GM21515 (cell line): ENCODE measurements around the gene SOX5.
"Not testable (repeated sequence)": the region's sequence is repeated elsewhere in the genome, so short reads cannot be mapped to it uniquely, and the experiment has no call there.

Source experiments
- ATAC-seq: cut with Tn5 transposase; IDR thresholded peaks from one replicate; pipeline ENCODE4 v1.9.1; 2021; ENCODE audit not compliant: unreplicated experiment

Gene SOX5

DNA sequence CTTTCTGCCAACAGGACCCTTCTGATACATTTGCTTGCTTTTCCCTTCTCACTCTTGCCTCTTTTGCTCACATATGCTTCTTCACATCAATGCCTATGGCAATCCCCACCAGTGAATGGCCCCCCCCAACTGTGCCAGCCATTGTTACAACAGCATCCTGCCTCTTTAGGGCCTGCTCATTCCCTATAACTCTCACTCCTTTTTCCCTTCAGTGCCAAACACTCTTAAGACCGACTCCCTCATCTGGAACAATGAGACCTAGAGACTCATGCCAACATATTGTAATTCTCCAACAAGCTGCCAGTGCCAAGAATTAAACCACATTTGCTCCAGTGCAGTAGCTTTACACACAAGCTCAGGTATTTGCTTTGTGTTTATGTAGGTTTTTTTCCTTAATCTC is 189.0 kb downstream of the SOX5 start:
- ATAC-seq = no peak

DNA sequence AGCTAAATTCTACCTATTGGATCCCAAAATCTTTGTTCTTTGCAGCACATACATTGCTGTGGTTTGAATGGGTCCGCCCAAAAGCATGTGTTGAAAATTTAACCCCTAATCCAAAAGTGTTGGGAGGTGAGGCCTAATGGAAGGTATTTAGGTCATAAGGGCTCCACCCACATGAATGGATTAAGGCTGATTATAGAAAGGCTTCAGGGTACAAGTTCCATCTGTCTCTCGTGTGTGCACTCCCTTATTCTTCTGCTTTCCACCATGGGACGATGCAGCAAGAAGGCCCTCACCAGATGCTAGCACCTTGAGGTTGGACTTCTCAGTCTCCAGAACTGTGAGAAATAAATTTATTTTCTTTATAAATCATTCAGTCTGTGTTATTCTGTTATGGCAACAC is 190.9 kb downstream of the SOX5 start:
- ATAC-seq = no peak

DNA sequence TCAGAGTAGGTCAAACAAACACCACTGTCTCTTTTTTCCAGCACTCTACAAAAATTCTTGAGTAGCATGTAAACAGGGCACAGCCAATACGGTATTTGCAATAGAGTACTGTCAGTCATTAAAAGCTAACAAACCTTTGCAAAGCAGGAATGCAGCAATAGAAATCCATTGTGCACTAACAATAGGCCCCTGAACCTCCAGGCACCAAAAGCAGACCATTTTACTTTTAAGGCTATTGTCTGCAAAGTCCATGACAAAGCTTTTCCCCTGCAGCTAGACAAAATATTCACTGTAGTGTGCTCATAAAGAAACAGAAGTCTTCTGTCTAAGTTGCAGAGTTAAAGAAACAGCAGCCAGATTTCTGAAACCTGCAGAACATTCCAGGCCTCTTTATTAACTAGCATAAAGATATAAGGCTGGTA is 191.9 kb downstream of the SOX5 start:
- no peak for ATAC-seq

DNA sequence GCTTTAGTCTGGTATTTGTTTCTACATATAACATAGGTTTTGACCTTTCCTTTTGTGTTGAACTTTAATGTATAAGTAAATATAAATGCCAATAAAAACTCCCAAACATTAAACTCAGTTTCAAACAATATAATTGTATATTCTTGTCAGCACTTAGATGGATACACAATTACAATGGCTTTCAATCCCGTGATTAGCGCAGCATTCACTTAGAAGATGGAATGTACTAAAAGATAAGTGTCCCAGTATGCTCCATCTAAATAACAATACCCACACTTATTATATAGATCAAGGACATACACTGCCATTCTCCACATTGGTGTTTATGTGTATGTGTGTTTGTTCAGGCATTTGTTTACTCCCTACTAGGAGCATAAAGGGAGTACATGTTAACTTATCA is 193.1 kb downstream of the SOX5 start:
- ATAC-seq = no peak

DNA sequence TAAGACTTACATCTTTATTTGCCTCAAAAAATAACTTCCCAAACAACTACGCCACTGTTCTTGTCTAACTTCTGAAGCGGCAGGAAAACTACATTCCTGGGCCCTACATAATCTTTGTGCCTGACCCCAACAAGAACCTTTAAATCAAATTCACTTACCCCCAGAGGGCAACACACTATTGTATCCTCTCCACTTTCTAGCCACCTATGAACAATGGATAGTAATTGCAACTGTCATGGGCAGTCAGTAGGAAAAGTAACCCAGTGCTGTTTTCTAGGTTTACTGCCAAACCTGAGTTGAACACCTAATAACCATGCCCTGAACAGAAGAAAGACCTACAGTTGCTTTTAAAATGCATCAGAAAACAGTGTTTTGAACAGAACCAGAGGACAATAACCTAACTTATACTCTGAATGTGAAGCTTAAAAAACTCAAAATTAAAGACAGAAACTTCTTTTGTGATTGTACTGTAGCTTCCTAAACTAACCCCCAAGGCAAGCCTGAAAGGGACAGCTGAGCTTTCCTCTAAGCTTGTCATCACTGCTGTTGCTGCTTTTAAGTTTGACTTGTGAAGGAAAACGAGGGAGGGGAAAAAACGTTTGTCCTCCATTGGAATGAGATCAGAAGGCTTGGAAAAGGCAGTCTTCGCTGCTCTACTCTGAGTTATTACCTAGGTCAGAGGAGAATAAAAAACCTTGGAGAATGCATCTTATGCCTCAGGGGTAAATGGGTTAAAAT is 195.7 kb downstream of the SOX5 start:
- no peak for ATAC-seq

DNA sequence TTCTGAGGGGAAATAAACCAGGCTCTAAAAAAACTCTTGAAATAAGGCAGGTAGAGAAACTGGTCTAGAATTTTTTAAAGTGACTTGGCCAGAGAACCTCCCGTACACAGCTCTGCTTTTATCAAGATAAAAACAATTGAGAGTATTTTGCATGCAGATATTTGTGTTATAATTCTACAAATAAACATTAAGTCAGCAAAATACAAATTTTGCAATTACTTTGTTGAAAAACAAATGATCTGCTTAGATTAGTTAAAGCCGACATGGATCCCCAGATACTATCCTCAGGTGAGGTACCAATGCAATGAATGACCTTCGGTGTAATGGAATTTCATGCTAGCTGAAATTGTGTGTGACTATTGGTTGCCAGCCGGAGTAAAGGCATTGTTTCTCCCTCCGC is 197.2 kb downstream of the SOX5 start:
- ATAC-seq = no peak

DNA sequence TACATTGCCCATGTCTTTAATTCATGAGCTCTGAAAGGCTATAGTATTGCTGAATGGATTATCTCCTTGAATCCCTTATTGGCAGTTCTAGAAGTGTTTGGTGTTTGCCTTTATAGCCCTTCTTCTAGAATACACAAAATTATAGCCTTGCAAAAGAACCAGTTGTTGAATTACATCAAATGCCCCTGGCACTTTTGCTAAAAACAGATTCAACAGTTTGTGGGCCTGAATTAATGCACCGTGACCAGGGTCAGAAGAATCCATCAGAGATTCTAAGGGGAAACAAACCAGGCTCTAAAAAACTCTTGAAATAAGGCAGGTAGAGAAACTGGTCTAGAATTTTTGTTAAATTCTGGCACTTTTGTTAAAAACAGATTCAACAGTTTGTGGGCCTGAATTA is 197.8 kb downstream of the SOX5 start:
- no peak for ATAC-seq

DNA sequence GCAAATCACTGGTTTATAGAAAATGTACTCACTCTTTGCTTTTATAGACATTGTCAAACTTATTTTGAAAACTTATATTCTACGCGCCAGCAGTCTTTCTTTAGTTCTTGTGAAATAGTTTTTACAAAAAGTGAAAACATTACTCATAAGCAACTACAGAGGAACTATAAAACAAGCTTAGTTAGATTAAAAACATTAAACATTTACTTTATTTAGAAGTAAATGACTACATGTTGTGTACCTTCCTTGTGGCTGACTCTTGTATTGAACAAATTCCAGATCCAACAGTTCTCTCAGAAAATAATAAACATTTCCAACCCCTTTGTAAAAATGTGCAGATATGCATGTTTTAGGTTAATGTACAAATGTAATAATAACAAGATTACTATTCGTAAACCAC is 198.5 kb downstream of the SOX5 start:
- no peak for ATAC-seq

DNA sequence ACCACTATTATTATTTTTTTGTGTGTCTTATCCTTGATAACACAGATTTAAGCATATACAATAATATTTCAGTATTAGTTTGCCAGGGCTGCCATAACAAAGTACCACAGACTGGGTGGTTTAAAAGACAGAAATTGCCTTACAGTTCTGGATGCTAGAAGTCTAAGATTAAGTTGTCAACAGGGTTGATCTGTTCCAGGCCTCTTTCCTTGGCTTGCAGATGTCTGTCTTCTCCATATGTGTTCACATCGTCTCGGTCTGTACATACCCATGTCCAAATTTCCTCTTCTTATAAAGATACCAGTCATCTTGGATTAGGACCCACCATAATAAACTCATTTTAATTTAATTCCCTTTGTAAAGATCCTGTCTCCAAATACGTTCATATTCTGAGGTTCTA is 204.8 kb downstream of the SOX5 start:
- ATAC-seq = no peak

DNA sequence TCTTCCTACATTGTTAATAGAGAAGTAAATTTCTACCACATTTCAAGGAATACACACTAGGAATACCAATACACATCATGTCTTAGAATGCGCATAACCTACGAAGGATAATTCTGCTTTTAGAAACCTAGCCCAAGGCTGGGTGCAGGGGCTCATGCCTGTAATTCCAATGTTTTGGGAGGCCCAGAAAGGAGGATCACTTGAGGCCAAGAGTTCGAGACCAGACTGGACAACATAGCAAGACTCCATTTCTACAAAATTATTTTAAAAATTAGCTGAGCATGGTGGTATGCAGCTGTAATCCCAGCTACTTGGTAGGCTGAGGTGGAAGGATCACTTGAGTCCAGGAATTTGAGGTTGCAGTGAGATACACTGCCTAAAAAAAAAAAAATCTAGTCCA is 206.9 kb downstream of the SOX5 start:
- ATAC-seq = no peak

DNA sequence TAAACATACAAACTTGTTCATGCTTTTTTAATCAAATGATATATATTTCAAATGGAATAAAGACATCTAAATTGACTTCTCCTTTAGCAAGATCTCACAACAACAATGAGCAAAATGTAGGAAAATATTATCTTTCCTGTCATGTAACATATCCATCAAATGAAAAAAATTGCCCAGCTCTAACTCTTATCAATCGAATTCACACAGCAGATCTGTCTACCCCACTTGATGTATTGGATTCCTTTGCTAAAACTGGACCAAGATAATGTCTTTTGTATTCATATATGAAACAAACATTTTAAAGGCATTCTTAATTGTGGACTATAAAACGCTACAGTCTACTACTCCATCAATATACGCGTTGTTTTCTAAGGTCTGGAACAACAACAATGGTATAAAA is 218.0 kb downstream of the SOX5 start:
- no peak for ATAC-seq

DNA sequence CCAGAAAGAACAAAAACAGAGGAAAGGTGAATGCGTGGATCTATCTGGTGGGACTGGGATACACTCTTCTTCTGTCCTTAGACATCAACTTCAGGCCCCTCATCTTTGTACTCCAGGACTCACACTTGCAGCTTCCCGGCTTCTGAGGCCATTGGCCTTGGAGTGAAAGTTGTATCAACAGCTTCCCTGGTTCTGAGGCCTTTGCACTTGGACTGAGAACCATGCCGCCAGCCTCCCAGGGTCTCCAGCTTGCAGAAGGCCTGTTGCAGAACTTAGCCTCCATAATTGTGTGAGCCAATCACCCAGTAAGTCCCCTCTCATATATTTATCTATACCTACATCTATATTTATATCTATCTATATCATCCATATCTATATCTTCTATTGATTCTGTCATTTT is 218.4 kb downstream of the SOX5 start:
- no peak for ATAC-seq

DNA sequence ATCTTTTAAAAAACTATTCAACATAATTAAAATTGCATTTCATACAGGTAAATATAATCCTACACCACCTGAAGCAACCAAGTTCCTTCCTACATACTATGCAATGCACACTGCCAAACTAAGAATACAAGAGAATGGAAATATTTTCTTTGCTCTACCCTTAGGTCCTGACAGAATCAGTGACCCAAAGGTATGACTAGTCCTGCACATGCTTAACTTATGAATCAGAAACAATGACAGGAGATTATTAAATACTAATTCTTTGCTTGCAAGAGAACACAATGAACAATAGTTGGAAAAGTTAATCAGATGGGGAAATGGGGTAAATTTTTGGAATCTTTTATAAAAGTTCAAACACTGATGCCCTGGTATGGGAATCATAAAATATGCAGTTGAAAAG is 220.1 kb downstream of the SOX5 start:
- ATAC-seq = no peak

DNA sequence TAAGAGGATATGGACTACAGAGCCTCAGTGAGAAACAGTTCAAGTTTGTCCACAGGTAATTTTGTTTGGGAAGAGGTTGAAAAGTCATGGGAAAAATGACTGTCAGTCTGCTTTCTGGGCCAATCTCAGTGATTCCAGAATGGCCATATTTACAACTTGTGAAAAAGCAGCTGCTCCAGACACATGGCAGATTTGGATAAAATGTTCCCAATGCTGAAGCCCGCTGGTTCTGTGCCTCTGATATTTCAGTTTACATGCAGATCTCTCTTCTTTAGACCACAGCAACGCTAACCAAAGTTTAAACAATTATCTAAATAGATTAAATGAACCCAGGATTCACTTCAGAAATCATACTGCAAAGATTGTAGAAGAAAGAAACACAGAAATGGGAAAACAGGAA is 222.8 kb downstream of the SOX5 start:
- ATAC-seq = no peak

DNA sequence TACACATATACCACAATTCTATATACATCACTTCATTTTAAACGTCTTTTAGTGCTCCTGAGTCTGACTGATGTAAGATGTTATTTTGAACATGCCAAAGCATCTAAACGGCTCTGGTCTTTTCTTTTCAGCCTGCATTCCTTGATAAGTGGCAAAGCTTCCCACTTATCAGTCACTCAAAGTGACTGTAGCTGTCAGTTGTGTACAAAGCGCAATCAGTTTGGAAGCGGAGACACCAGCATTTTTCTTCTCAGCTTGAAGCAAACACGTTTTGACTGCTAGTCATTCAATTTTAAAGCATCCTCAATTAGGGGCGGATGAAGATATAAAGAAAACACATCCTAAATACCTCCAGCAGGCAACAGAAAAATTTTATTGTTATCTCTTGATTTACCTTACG is 226.8 kb downstream of the SOX5 start:
- no peak for ATAC-seq

DNA sequence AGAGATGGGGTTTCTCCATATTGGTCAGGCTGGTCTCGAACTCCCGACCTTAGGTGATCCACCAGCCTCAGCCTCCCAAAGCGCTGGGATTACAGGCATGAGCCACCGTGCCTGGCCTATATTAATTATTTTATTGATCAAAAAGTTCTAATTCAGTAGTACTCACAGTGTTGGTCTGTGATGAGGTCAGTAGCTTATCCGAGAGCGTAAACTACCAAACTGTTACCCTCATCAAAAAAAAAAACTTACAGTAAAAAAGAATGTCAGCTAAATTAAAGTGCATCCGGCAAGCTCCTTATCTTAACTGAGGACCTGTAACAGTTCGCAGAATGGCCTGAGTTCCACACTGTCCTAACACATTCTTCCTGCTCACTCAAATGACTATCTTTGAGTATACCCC is 228.2 kb downstream of the SOX5 start:
- no peak for ATAC-seq

DNA sequence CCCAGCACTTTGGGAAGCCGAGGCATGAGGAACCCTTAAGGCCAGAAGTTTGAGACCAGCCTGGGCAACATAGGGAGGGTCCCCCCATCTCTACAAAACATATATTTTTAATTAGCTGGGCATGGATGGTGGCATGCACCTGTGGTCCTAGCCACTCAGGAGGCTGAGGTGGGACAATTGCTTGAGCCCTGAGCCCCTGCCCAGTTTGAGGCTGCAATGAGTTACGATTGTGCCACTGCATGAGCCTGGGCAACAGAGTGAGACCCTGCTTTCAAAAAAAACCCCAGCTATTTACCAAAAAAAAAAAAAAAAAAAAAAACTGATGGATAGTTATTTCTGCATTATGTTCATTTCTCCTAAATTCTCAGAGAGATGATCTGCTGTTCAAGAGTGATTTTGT is 230.0 kb downstream of the SOX5 start:
- ATAC-seq = no peak

DNA sequence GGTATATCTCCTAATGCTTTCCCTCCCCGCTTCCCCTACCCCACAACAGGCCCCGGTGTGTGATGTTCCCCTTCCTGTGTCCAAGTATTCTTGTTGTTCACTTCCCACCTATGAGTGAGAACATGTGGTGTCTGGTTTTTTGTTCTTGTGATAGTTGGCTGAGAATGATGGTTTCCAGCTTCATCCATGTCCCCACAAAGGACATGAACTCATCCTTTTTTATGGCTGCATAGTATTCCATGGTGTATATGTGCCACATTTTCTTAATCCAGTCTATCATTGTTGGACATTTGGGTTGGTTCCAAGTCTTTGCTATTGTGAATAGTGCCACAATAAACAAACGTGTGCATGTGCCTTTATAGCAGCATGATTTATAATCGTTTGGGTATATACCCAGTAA is 239.1 kb downstream of the SOX5 start:
- not testable (repeated sequence) for ATAC-seq

DNA sequence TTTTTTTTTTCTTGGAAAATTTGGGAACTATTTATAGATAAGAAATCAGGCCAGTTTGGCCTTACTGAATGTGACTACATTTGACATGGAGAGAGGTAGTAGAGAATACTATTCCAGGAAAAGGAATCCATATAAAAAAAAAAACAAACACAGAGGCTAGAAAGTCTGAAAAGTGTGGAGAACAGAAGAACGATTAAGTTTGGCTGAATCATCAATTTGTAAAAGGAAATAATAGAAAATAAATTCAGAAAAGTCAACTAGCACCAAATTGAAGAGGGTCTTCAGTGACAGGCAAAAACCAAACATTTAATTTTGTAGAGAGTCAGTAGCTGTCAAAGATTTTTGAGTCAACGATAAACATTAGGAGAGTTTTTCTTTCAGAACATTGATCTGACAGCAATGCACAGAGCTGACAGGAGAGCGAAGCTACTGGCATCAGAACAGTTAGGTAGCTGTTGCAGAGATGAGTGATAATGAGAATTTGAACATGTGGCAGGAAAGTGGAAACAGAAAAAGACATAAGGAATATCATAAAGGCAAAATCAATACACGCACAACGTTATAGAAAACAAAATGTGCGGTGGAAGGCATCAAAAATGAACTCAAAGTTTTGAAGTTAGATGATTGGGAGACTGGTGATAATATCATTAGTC is 241.2 kb downstream of the SOX5 start:
- no peak for ATAC-seq

DNA sequence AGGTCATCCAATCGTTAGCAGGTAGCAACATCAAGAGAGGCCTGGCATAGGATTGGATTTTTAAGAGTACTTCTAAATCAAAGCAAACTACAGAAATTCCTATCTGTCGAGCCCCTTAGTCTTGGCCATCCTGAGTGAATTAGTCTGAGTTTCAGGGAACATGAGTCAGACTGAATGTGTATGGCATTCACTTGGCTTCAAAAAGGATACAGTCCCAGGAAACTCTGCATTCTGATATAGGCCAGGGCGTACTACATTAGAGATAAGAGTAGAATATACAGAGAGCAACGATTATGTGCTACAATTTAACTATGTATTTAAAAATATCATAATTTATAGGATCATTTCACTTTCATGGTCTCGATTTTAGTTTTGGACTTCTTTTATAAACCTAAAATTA is 242.2 kb downstream of the SOX5 start:
- ATAC-seq = no peak

DNA sequence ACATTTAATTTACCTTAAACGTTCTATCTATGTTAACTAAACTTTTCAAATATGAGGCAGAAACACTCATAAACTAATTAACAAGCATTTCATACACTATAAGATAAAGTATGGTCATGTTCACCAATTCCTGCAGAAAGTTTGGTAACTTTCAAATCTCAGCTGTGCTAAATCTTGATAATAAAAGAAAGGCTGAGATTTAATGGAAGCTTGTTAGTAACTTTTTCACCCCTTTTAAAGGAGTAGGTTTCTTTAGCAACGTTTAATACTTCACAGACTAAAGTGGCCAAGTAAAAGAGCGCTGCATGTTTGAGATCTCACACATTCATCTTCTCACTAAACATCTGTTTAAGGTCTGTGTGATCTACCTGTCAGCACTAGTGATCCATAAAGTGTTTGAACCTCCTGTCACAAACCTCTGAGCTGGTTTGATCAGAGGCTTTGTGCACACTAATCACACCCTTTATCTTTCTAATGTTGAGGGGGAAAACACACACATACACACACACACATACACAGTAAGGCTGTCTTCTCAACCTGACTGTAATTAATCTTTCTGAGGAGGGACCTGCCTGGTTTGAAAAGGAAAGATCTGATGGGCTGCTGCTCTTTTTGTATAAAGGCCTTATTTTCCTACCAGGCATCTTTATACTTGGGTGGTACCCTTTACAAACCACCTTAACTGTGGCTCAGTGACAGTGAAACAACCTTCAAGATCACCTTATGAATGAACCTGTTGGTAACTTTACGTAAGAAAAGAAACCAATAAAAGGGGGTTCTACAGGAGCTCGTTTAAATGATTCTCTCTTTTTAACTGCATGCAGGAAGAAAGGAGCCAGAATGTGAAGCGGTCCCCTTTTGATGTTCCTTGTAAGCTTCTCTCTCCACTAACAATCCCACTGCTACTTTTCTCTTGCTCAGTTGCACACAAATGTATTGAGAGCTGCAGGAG is 244.2 kb downstream of the SOX5 start:
- no peak for ATAC-seq

DNA sequence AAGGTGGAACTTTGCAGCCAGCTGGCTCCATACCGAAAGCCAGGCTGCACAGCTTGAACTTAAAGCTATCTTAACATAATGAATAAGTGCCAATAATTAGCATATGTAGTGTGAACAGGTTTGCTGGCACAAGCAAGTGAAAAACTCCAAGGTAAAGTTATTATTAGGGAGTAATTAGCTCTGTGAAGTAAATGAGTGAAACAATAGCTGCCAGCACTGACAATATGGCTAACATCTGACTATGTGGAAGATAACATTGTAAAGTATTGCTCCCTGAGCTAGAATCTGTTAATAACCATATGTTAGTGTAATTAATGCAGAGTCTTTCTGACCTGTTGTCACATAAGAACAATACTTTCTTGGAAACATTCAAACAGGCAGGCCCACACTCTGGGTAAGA is 246.4 kb downstream of the SOX5 start:
- no peak for ATAC-seq
